ENCODE measurements around the gene TSNAXIP1. TPM values are rescaled to one million over a fixed set of nuclear protein-coding genes. Genes with fewer than 3 reads are reported as not detected.
A peak's percentile ranks its signal among the peaks of the same experiment; 100 is the strongest.

TSNAXIP1 gene
- total and polyA plus RNA-seq, 9 of the 15 experiments (the other 6 are each of a cell fraction or from before 2014, with no cell fraction given), result 0.03 to 0.24 (median 0.11) TPM; not detected in 4

DNA sequence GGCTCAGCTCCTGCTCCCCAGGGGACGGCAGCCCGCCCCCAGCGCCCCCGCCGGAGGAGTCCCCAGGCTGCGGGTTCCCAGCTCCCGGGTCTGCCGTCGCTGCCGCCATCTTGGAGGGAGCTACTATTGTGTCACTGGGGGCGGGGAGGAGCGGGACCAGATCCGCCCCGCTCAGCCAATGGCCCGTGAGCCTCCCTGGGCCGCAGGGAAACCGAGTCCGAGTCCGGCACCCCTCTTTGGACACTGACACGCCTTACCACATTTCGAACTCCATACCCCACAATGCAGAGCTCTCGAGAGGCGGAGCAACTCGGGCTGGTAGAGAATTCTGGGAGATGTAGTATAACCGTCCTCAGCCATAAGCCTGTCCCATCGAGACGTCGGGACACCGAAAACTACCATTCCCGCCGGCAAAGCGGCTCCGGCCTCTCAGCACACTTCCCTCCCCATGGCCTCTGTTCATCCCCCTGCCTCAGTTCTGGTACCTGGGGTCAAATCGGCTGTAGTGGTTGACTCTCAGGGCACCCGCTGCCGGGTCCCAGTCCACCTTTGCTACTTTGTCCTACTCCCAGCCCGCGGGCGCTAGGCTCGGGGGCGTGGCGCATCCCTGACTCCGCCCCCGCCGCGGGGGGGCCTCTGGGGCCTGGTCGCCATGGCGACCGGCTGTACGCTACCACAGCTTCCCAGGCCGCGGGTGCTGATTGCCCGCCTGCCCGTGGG is at the start of gene TSNAXIP1, which contains the start of gene RANBP10 (continued):
- TF ChIP-seq, protein P1, sequence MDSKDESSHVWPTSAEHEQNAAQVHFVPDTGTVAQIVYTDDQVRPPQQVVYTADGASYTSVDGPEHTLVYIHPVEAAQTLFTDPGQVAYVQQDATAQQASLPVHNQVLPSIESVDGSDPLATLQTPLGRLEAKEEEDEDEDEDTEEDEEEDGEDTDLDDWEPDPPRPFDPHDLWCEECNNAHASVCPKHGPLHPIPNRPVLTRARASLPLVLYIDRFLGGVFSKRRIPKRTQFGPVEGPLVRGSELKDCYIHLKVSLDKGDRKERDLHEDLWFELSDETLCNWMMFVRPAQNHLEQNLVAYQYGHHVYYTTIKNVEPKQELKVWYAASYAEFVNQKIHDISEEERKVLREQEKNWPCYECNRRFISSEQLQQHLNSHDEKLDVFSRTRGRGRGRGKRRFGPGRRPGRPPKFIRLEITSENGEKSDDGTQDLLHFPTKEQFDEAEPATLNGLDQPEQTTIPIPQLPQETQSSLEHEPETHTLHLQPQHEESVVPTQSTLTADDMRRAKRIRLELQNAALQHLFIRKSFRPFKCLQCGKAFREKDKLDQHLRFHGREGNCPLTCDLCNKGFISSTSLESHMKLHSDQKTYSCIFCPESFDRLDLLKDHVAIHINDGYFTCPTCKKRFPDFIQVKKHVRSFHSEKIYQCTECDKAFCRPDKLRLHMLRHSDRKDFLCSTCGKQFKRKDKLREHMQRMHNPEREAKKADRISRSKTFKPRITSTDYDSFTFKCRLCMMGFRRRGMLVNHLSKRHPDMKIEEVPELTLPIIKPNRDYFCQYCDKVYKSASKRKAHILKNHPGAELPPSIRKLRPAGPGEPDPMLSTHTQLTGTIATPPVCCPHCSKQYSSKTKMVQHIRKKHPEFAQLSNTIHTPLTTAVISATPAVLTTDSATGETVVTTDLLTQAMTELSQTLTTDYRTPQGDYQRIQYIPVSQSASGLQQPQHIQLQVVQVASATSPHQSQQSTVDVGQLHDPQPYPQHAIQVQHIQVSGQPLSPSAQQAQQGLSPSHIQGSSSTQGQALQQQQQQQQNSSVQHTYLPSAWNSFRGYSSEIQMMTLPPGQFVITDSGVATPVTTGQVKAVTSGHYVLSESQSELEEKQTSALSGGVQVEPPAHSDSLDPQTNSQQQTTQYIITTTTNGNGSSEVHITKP (IDR thresholded peaks at IDR 0.05; ENCODE audit: partially characterized antibody), result peak; percentile 89
- TF ChIP-seq MYC (IDR thresholded peaks at IDR 0.05; ENCODE audit: low read depth, low read length), result 0 out of 2 replicates have a peak, but pooled peaks have one; percentile 16
- no peak for TF ChIP-seq MYC (CRISPR knock-in tag; IDR thresholded peaks at IDR 0.05; ENCODE audit: borderline replicate concordance, low read depth)
- peak; percentile 35; the same call in 1 of the 2 replicates for TF ChIP-seq ELF1 (tag; IDR thresholded peaks at IDR 0.05)
- TF ChIP-seq TEAD1 (CRISPR knock-in tag; IDR thresholded peaks at IDR 0.05), result peak in 1 of 2 experiments; percentile 80; a peak in 3 of 4 replicates
- no peak for TF ChIP-seq ZNF280B (CRISPR knock-in tag; IDR thresholded peaks at IDR 0.05)
- TF ChIP-seq HMGXB4 (CRISPR knock-in tag; IDR thresholded peaks at IDR 0.05), result 0 out of 2 replicates have a peak, but pooled peaks have one; percentile 21
- 0 out of 2 replicates have a peak, but pooled peaks have one; percentile 31 for TF ChIP-seq ZBTB1 (CRISPR knock-in tag; IDR thresholded peaks at IDR 0.05; ENCODE audit: borderline replicate concordance, low read depth)
- TF ChIP-seq CREB1 (IDR thresholded peaks at IDR 0.05), result no peak
- peak; percentile 59 for TF ChIP-seq CREB1 (CRISPR knock-in tag; IDR thresholded peaks at IDR 0.05)
- peak; percentile 86 for TF ChIP-seq EGR1 (conservative IDR thresholded peaks at IDR 0.05)
- TF ChIP-seq SREBF2 (CRISPR knock-in tag; IDR thresholded peaks at IDR 0.05), result no peak
- TF ChIP-seq HNRNPL (IDR thresholded peaks at IDR 0.05; ENCODE audit: low read depth, low read length), result no peak
- peak; percentile 42; the same call in 1 of the 2 replicates for TF ChIP-seq DDX20 (tag; IDR thresholded peaks at IDR 0.05; ENCODE audit: low read depth)
- TF ChIP-seq TFAP4 (CRISPR knock-in tag; IDR thresholded peaks at IDR 0.05; ENCODE audit: borderline replicate concordance), result peak; percentile 69; the same call in 1 of the 2 replicates
- TF ChIP-seq ZNF3 (CRISPR knock-in tag; IDR thresholded peaks at IDR 0.05), result no peak

All from K562 (cell line).